Measurements from ENCODE around the gene REX1BD.

REX1BD gene

GRCh38 chr19:18601875-18602274 is 13.3 kb downstream of the REX1BD start:
- Histone ChIP-seq H3K4me2 (no peak overlapping the region; a peak in 1 of 22 replicates), H3K4me1 (peaks cover 13 to 29% (median 24%) of the 10 kb centered on the region in 10 experiments), H3K36me3 (no peaks in the 10 kb centered on the region), H3K9ac (no peak overlapping the region), H3K27ac (no peak overlapping the region), H4K20me1 (peaks cover 0 to 65% (median 34%) of the 10 kb centered on the region in 11 experiments; a peak in 18 of 22 replicates), H3K27me3 (peaks cover 72 to 99% (median 86%) of the 10 kb centered on the region in 11 experiments), H3K4me3 (no peak overlapping the region), H3K9me3 (replicated peaks in 1 of 11) (no peaks in the 10 kb centered on the region)
- TF ChIP-seq Cebpa-rat (IDR thresholded peaks at IDR 0.05) = no peak

GRCh38 chr19:18603255-18603957 is 14.8 kb downstream of the REX1BD start:
- no peak for TF ChIP-seq Cebpa-rat (IDR thresholded peaks at IDR 0.05)
- no peak overlapping the region for H3K4me2 ChIP-seq
- H3K27ac ChIP-seq = no peak overlapping the region
- no peak overlapping the region for H3K4me3 ChIP-seq
- H3K9ac ChIP-seq = no peak overlapping the region
- H3K36me3 ChIP-seq = no peaks in the 10 kb centered on the region
- no peaks in the 10 kb centered on the region for H3K9me3 ChIP-seq (replicated peaks in 1 of 11)
- H4K20me1 ChIP-seq = peaks cover 0 to 71% (median 46%) of the 10 kb centered on the region in 11 experiments; a peak in 18 of 22 replicates
- peaks cover 84 to 100% (median 97%) of the 10 kb centered on the region in 11 experiments for H3K27me3 ChIP-seq
- peaks cover 7 to 23% (median 18%) of the 10 kb centered on the region in 10 experiments; a peak in 18 of 20 replicates for H3K4me1 ChIP-seq

GRCh38 chr19:18603958-18604819 is 15.6 kb downstream of the REX1BD start:
- Histone ChIP-seq H3K4me1 (peaks cover 7 to 22% (median 18%) of the 10 kb centered on the region in 10 experiments; a peak in 18 of 20 replicates), H3K9ac (no peak overlapping the region), H3K27me3 (peaks cover 91 to 100% (median 100%) of the 10 kb centered on the region in 11 experiments), H3K9me3 (replicated peaks in 1 of 11) (no peaks in the 10 kb centered on the region), H3K36me3 (no peaks in the 10 kb centered on the region), H3K27ac (no peak overlapping the region), H3K4me2 (no peak overlapping the region), H3K4me3 (no peak overlapping the region), H4K20me1 (peaks cover 0 to 72% (median 53%) of the 10 kb centered on the region in 11 experiments; a peak in 19 of 22 replicates)
- TF ChIP-seq Cebpa-rat (IDR thresholded peaks at IDR 0.05) = no peak

- Histone ChIP-seq H3K27ac (no peak overlapping the region), H3K27me3 (peaks cover 94 to 100% (median 100%) of the 10 kb centered on the region in 11 experiments), H3K9me3 (replicated peaks in 1 of 11) (no peaks in the 10 kb centered on the region), H3K4me2 (no peak overlapping the region), H3K9ac (no peak overlapping the region), H3K4me1 (peaks cover 7 to 24% (median 19%) of the 10 kb centered on the region in 10 experiments; a peak in 18 of 20 replicates), H4K20me1 (peaks cover 0 to 72% (median 59%) of the 10 kb centered on the region in 11 experiments; a peak in 19 of 22 replicates), H3K36me3 (no peaks in the 10 kb centered on the region), H3K4me3 (no peak overlapping the region)
- TF ChIP-seq Cebpa-rat (IDR thresholded peaks at IDR 0.05) = no peak
Observed at GRCh38 chr19:18604820-18605159, 16.2 kb downstream of the REX1BD start.

GRCh38 chr19:18605196-18605545 is 16.6 kb downstream of the REX1BD start:
- Histone ChIP-seq H3K9me3 (replicated peaks in 1 of 11) (no peaks in the 10 kb centered on the region), H3K27ac (no peak overlapping the region), H3K4me2 (peak overlapping the region in 3 of 11 experiments; percentile 74 to 88 (median 75); a peak in 3 of 22 replicates), H3K36me3 (no peaks in the 10 kb centered on the region), H3K9ac (no peak overlapping the region), H3K4me3 (no peak overlapping the region), H4K20me1 (peaks cover 0 to 75% (median 63%) of the 10 kb centered on the region in 11 experiments; a peak in 19 of 22 replicates), H3K4me1 (peaks cover 7 to 27% (median 22%) of the 10 kb centered on the region in 10 experiments; a peak in 18 of 20 replicates), H3K27me3 (peaks cover 96 to 100% (median 100%) of the 10 kb centered on the region in 11 experiments)
- no peak for TF ChIP-seq Cebpa-rat (IDR thresholded peaks at IDR 0.05)

- peak overlapping the region in 4 of 11 experiments; percentile 7 to 28 (median 14); a peak in 2 of 22 replicates for H3K9ac ChIP-seq
- H3K27ac ChIP-seq = no peak overlapping the region
- H3K4me2 ChIP-seq = peak overlapping the region; percentile 61 to 88 (median 75)
- peaks cover 98 to 100% (median 100%) of the 10 kb centered on the region in 11 experiments for H3K27me3 ChIP-seq
- H3K36me3 ChIP-seq = no peaks in the 10 kb centered on the region
- H3K4me3 ChIP-seq = peak overlapping the region; percentile 9 to 56 (median 40); a peak in 15 of 20 replicates
- peaks cover 10 to 33% (median 27%) of the 10 kb centered on the region in 10 experiments; a peak in 18 of 20 replicates for H3K4me1 ChIP-seq
- peaks cover 0 to 81% (median 69%) of the 10 kb centered on the region in 11 experiments; a peak in 19 of 22 replicates for H4K20me1 ChIP-seq
- no peaks in the 10 kb centered on the region for H3K9me3 ChIP-seq (replicated peaks in 1 of 11)
- TF ChIP-seq Cebpa-rat (IDR thresholded peaks at IDR 0.05) = no peak
Observed at GRCh38 chr19:18605546-18606280, 17.1 kb downstream of the REX1BD start.

GRCh38 chr19:18606281-18607225 is 18.0 kb downstream of the REX1BD start, which contains the start of gene CRLF1:
Gene CRLF1, minus strand, starts transcription at chr19:18606799. Its CDS starts 143 bp downstream, at chr19:18606656.
- no peak for TF ChIP-seq Cebpa-rat (IDR thresholded peaks at IDR 0.05)
- Histone ChIP-seq H3K4me3 (peak within 1 kb of the TSS; percentile 9 to 56 (median 40); a peak in 15 of 20 replicates), H4K20me1 (peaks cover 0 to 88% (median 75%) of the 10 kb centered on the region in 11 experiments; a peak in 19 of 22 replicates), H3K27ac (no peak within 1 kb of the TSS), H3K4me1 (peaks cover 17 to 41% (median 35%) of the 10 kb centered on the region in 10 experiments), H3K4me2 (peak within 1 kb of the TSS; percentile 61 to 88 (median 75)), H3K9ac (peak within 1 kb of the TSS in 4 of 11 experiments; percentile 7 to 28 (median 14); a peak in 2 of 22 replicates), H3K36me3 (no peaks in the 10 kb centered on the region), H3K9me3 (replicated peaks in 1 of 11) (no peaks in the 10 kb centered on the region), H3K27me3 (peaks cover 98 to 100% (median 100%) of the 10 kb centered on the region in 11 experiments)

Measured in BLaER1 treated with 17β-estradiol and CSF1 and Interleukin-3, amounts not matched to agents 10 nM and 100 nM (cell line).